ENCODE results near the gene FRRS1. TPM values are rescaled to one million over a fixed set of nuclear protein-coding genes. Genes with fewer than 3 reads are reported as not detected.

The FRRS1 gene
- total and polyA plus RNA-seq, 2 experiments from 2014 or later = 0.34 to 6.8 TPM

GRCh38 chr1:99700020-99700419, 66.4 kb downstream of the FRRS1 start:
- Histone ChIP-seq H2AFZ (no peak overlapping the region), H3K27me3 (ENCODE audit: insufficient read depth) (no peaks in the 10 kb centered on the region), H3K27ac (ENCODE audit: low read depth) (no peak overlapping the region), H3K4me3 (no peak overlapping the region), H3K4me2 (no peak overlapping the region), H3K79me2 (replicated peaks; ENCODE audit: insufficient read depth) (no peaks in the 10 kb centered on the region), H3K36me3 (ENCODE audit: insufficient read depth) (no peaks in the 10 kb centered on the region), H3F3A (replicated peaks; ENCODE audit: low read depth) (no peaks in the 10 kb centered on the region), H4K20me1 (replicated peaks; ENCODE audit: insufficient read depth) (no peaks in the 10 kb centered on the region), H3K4me1 (ENCODE audit: insufficient read depth) (no peaks in the 10 kb centered on the region), H3K9me2 (ENCODE audit: insufficient read depth) (0 out of 2 replicates have a peak, but pooled peaks cover 3% of the 10 kb centered on the region)
- ATAC-seq (no peak), DNase-seq (ENCODE audit: low spot score) (no peak)
- Mint-ChIP-seq H3K4me1 (0 out of 3 replicates have a peak, but pooled peaks cover 2% of the 10 kb centered on the region), H3K36me3 (ENCODE audit: low read depth) (peaks cover 6% of the 10 kb centered on the region; the same call in 1 of the 3 replicates), H3K9me3 (no peaks in the 10 kb centered on the region; the same call in 1 of the 3 replicates), H3K27ac (no peak overlapping the region), H3K27me3 (ENCODE audit: insufficient read depth, low read depth, poor library complexity) (peaks cover 3% of the 10 kb centered on the region), H3K4me3 (no peak overlapping the region)
- TF ChIP-seq ETS1 (IDR thresholded peaks at IDR 0.05) (no peak), REST (IDR thresholded peaks at IDR 0.05; ENCODE audit: unreplicated experiment) (no peak), EZH2phosphoT487 (IDR thresholded peaks at IDR 0.05; ENCODE audit: unreplicated experiment) (no peak), STAT1 (IDR thresholded peaks at IDR 0.05; ENCODE audit: unreplicated experiment) (no peak), CTCF (conservative IDR thresholded peaks at IDR 0.05; ENCODE audit: low read depth in 2 of 2) (no peak), EZH2 (IDR thresholded peaks at IDR 0.05; ENCODE audit: low read depth, unreplicated experiment) (no peak), ZNF331 (CRISPR knock-in tag; IDR thresholded peaks at IDR 0.05; ENCODE audit: low read depth) (no peak), ZNF114 (CRISPR knock-in tag; IDR thresholded peaks at IDR 0.05) (no peak)

GRCh38 chr1:99697580-99697979, 68.9 kb downstream of the FRRS1 start:
- no peak overlapping the region for H3K4me3 ChIP-seq
- Mint-ChIP-seq H3K27me3 (ENCODE audit: insufficient read depth, low read depth, poor library complexity) (no peaks in the 10 kb centered on the region), H3K27ac (no peak overlapping the region), H3K9me3 (no peaks in the 10 kb centered on the region; the same call in 2 of the 3 replicates), H3K36me3 (ENCODE audit: low read depth) (no peaks in the 10 kb centered on the region), H3K4me1 (no peaks in the 10 kb centered on the region), H3K4me3 (no peak overlapping the region)
- H3K27me3 ChIP-seq (ENCODE audit: insufficient read depth) = no peaks in the 10 kb centered on the region
- ATAC-seq (no peak), DNase-seq (ENCODE audit: low spot score) (no peak)
- no peaks in the 10 kb centered on the region for H3K4me1 ChIP-seq (ENCODE audit: insufficient read depth)
- H2AFZ ChIP-seq = no peak overlapping the region
- H3K36me3 ChIP-seq (ENCODE audit: insufficient read depth) = no peaks in the 10 kb centered on the region
- no peaks in the 10 kb centered on the region for H3F3A ChIP-seq (replicated peaks; ENCODE audit: low read depth)
- H3K27ac ChIP-seq (ENCODE audit: low read depth) = no peak overlapping the region
- H3K79me2 ChIP-seq (replicated peaks; ENCODE audit: insufficient read depth) = no peaks in the 10 kb centered on the region
- no peak overlapping the region for H3K4me2 ChIP-seq
- no peaks in the 10 kb centered on the region for H4K20me1 ChIP-seq (replicated peaks; ENCODE audit: insufficient read depth)
- 0 out of 2 replicates have a peak, but pooled peaks cover 3% of the 10 kb centered on the region for H3K9me2 ChIP-seq (ENCODE audit: insufficient read depth)
- TF ChIP-seq STAT1 (IDR thresholded peaks at IDR 0.05; ENCODE audit: unreplicated experiment) (no peak), EZH2phosphoT487 (IDR thresholded peaks at IDR 0.05; ENCODE audit: unreplicated experiment) (no peak), JUNB (IDR thresholded peaks at IDR 0.05; ENCODE audit: unreplicated experiment) (no peak)
